Neural cell (in vitro differentiated cells): ENCODE measurements around the gene GLTP. TPM values are rescaled to one million over a fixed set of nuclear protein-coding genes. Genes with fewer than 3 reads are reported as not detected.

Source experiments
- H2AFZ ChIP-seq: fragments of 200-600, 300-800 bp; sonication (generic), shearing (Covaris generic); 2 replicates; pipeline ENCODE4 v1.6.0; 2014; ENCODE audit warnings: low read depth, mild to moderate bottlenecking, antibody characterized with exemption, low read length, moderate library complexity
- H3F3A ChIP-seq: fragments of 200-600 bp; shearing (Covaris generic); 2 replicates; pipeline ENCODE4 v1.6.1; 2016; ENCODE audit warnings: mild to moderate bottlenecking, moderate library complexity, mixed read lengths, antibody characterized with exemption, low read length; ENCODE audit not compliant: insufficient read depth, poor library complexity, severe bottlenecking
- H3K27ac ChIP-seq: fragments of 200-600, 300-800 bp; sonication (generic), shearing (Covaris generic); 2 replicates; pipeline ENCODE4 v1.5.1; 2014; ENCODE audit warnings: mild to moderate bottlenecking, low read length, moderate library complexity
- H3K27me3 ChIP-seq: fragments of 300-800, 200-600 bp; sonication (generic), shearing (Covaris generic); 2 replicates; pipeline ENCODE4 v1.6.0; 2014; ENCODE audit warnings: mild to moderate bottlenecking, low read depth, low read length, moderate library complexity; ENCODE audit not compliant: insufficient read depth
- H3K36me3 ChIP-seq: fragments of 300-800, 200-600 bp; sonication (generic), shearing (Covaris generic); 2 replicates; pipeline ENCODE4 v1.5.1; 2014; ENCODE audit warnings: mild to moderate bottlenecking, antibody characterized with exemption, low read length, moderate library complexity; ENCODE audit not compliant: insufficient read depth
- H3K4me2 ChIP-seq: fragments of 300-800, 200-600 bp; sonication (generic), shearing (Covaris generic); 2 replicates; pipeline ENCODE4 v1.6.0; 2014; ENCODE audit warnings: mild to moderate bottlenecking, low read length
- H3K4me3 ChIP-seq: fragments of 300-800, 200-600 bp; sonication (generic), shearing (Covaris generic); 2 replicates; pipeline ENCODE4 v1.5.1; 2014; ENCODE audit warnings: mild to moderate bottlenecking, low read length, moderate library complexity
- H3K79me2 ChIP-seq: fragments of 200-600 bp; shearing (Covaris generic); replicated peaks from 2 replicates; pipeline ENCODE4 v1.6.0; 2014; ENCODE audit warnings: mild to moderate bottlenecking, low read length, moderate library complexity; ENCODE audit not compliant: insufficient read depth
- H3K9ac ChIP-seq: fragments of 300-800, 200-600 bp; sonication (generic), shearing (Covaris generic); 2 replicates; pipeline ENCODE4 v1.6.1; 2016; ENCODE audit warnings: mild to moderate bottlenecking, low read length, mixed read lengths
- H3K9me2 ChIP-seq: fragments of 200-600 bp; shearing (Covaris generic); 2 replicates; pipeline ENCODE4 v1.6.1; 2016; ENCODE audit warnings: mild to moderate bottlenecking, low read length, mixed read lengths; ENCODE audit not compliant: insufficient read depth
- H3K9me3 ChIP-seq: fragments of 200-600, 300-800 bp; sonication (generic), shearing (Covaris generic); 2 replicates; pipeline ENCODE4 v1.6.1; 2016; ENCODE audit warnings: mild to moderate bottlenecking, mixed run types, low read length, moderate library complexity, mixed read lengths
- H4K20me1 ChIP-seq: fragments of 200-600 bp; shearing (Covaris generic); 2 replicates; pipeline ENCODE4 v1.6.1; 2016; ENCODE audit warnings: mild to moderate bottlenecking, mixed run types; ENCODE audit not compliant: insufficient read depth
- CTCF ChIP-seq: fragments of 450-650 bp; IDR thresholded peaks from 2 replicates; pipeline ENCODE4 v1.5.1; 2014; ENCODE audit warnings: antibody characterized with exemption, mild to moderate bottlenecking, moderate library complexity; ENCODE audit not compliant: poor library complexity, severe bottlenecking
- EP300 ChIP-seq: fragments of 450-650 bp; conservative IDR thresholded peaks from 2 replicates; pipeline ENCODE4 v1.6.1; 2014; ENCODE audit warnings: antibody characterized with exemption, mild to moderate bottlenecking, moderate library complexity; ENCODE audit not compliant: poor library complexity, severe bottlenecking
- EZH2 ChIP-seq: fragments of 200-600, 300-800 bp; shearing (Covaris generic), sonication (generic); IDR thresholded peaks from 2 replicates; pipeline ENCODE4 v1.6.1; 2014; ENCODE audit warnings: antibody characterized with exemption, low read length, borderline replicate concordance, mild to moderate bottlenecking; ENCODE audit not compliant: insufficient read depth, poor library complexity, severe bottlenecking
- MXI1 ChIP-seq: fragments of 450-650 bp; conservative IDR thresholded peaks from 2 replicates; pipeline ENCODE4 v1.6.1; 2014; ENCODE audit warnings: antibody characterized with exemption, mild to moderate bottlenecking; ENCODE audit not compliant: poor library complexity, severe bottlenecking
- POLR2AphosphoS5 ChIP-seq: IDR thresholded peaks from 2 replicates; pipeline ENCODE4 v1.6.1; 2012
- RAD21 ChIP-seq: fragments of 450-650 bp; conservative IDR thresholded peaks from 2 replicates; pipeline ENCODE4 v1.6.1; 2014; ENCODE audit warnings: antibody characterized with exemption, mild to moderate bottlenecking, moderate library complexity
- REST ChIP-seq: IDR thresholded peaks from 2 replicates; pipeline ENCODE4 v1.6.1; 2012; ENCODE audit warnings: borderline replicate concordance
- SMC3 ChIP-seq: fragments of 450-650 bp; conservative IDR thresholded peaks from 2 replicates; pipeline ENCODE4 v1.6.1; 2014; ENCODE audit warnings: antibody characterized with exemption, mild to moderate bottlenecking, moderate library complexity; ENCODE audit not compliant: poor library complexity
- TAF1 ChIP-seq: IDR thresholded peaks from 2 replicates; pipeline ENCODE4 v1.6.1; 2012; ENCODE audit warnings: low read depth
- polyA plus RNA-seq: library from polyadenylated mRNA; depleted of rRNA; stranded (reverse); fragments of >200 nt; gene quantifications from 2 replicates; pipeline ENCODE4 v1.2.3, GENCODE V29; 2014

GLTP gene
- polyA plus RNA-seq, 1 donor from 2014 or later = 25.0 TPM

- H3K9me3 ChIP-seq = no peaks in the 10 kb centered on the region
- peaks cover 5% of the 10 kb centered on the region for H3K36me3 ChIP-seq
- H4K20me1 ChIP-seq = no peaks in the 10 kb centered on the region
- no peak overlapping the region for H3K4me2 ChIP-seq
- no peaks in the 10 kb centered on the region for H3F3A ChIP-seq
- no peak overlapping the region for H3K4me3 ChIP-seq
- no peak overlapping the region for H3K27ac ChIP-seq
- no peaks in the 10 kb centered on the region for H3K79me2 ChIP-seq
- H3K9ac ChIP-seq = no peak overlapping the region
- TF ChIP-seq TAF1 (no peak), MXI1 (no peak)
- H2AFZ ChIP-seq = no peak overlapping the region
- no peaks in the 10 kb centered on the region for H3K9me2 ChIP-seq
- H3K27me3 ChIP-seq = no peaks in the 10 kb centered on the region
Observed at GRCh38 chr12:109914461-109914860, 34.1 kb upstream of the GLTP start.

- H3K9ac ChIP-seq = no peak overlapping the region
- H3K4me3 ChIP-seq = no peak overlapping the region
- H2AFZ ChIP-seq = no peak overlapping the region
- no peak overlapping the region for H3K27ac ChIP-seq
- no peaks in the 10 kb centered on the region for H3F3A ChIP-seq
- H3K4me2 ChIP-seq = no peak overlapping the region
- H3K9me2 ChIP-seq = no peaks in the 10 kb centered on the region
- H3K27me3 ChIP-seq = no peaks in the 10 kb centered on the region
- no peaks in the 10 kb centered on the region for H3K9me3 ChIP-seq
- H4K20me1 ChIP-seq = no peaks in the 10 kb centered on the region
- H3K79me2 ChIP-seq = no peaks in the 10 kb centered on the region
- TF ChIP-seq MXI1 (no peak), EZH2 (no peak), RAD21 (no peak), CTCF (no peak), REST (no peak), POLR2AphosphoS5 (no peak), EP300 (no peak), SMC3 (no peak), TAF1 (no peak)
- peaks cover 5% of the 10 kb centered on the region for H3K36me3 ChIP-seq
Observed at GRCh38 chr12:109912855-109913321, 32.5 kb upstream of the GLTP start.

GRCh38 chr12:109910969-109911348, 30.6 kb upstream of the GLTP start:
- Histone ChIP-seq H3F3A (no peaks in the 10 kb centered on the region), H3K4me3 (no peak overlapping the region), H3K9me3 (no peaks in the 10 kb centered on the region), H3K27ac (no peak overlapping the region), H4K20me1 (no peaks in the 10 kb centered on the region), H3K27me3 (no peaks in the 10 kb centered on the region), H2AFZ (no peak overlapping the region), H3K9me2 (no peaks in the 10 kb centered on the region), H3K4me2 (no peak overlapping the region), H3K36me3 (peaks cover 1% of the 10 kb centered on the region), H3K79me2 (no peaks in the 10 kb centered on the region), H3K9ac (no peak overlapping the region)
- no peak for TF ChIP-seq CTCF
- TF ChIP-seq TAF1 = no peak
- no peak for TF ChIP-seq POLR2AphosphoS5
- TF ChIP-seq EZH2 = no peak
- TF ChIP-seq EP300 = no peak
- no peak for TF ChIP-seq RAD21
- TF ChIP-seq MXI1 = no peak
- TF ChIP-seq REST = no peak
- TF ChIP-seq SMC3 = no peak
